Transverse colon (tissue), 3 donors: ENCODE measurements around the gene PHYHD1.

ENCODE experiments used
- CTCF ChIP-seq, 5 experiments: fragments of 200-600 bp in 3 of 5; fragments of 450-650 bp in 2 of 5; sonication (generic) in 3 of 5; IDR thresholded peaks; 1 replicate in 2 of 5; 2 replicates in 3 of 5; pipeline ENCODE4 v1.5.1; 2016 to 2017; ENCODE audit warnings: antibody characterized with exemption in 5 of 5, inconsistent platforms in 3 of 5, mild to moderate bottlenecking in 2 of 5, moderate library complexity in 1 of 5
- POLR2A ChIP-seq: fragments of 450-650 bp; IDR thresholded peaks from one replicate; pipeline ENCODE4 v1.6.1; 2016; ENCODE audit warnings: antibody characterized with exemption, mild to moderate bottlenecking, moderate library complexity

- TF ChIP-seq CTCF (IDR thresholded peaks at IDR 0.05) (no peak), POLR2A (peak; percentile 58)
Observed at GRCh38 chr9:128892221-128892921, 28.4 kb upstream of the PHYHD1 start.
